GM19035 (cell line): Measurements from ENCODE around the gene TMEM270.
"Not testable (repeated sequence)": the region's sequence is repeated elsewhere in the genome, so short reads cannot be mapped to it uniquely, and the experiment has no call there.

Source experiments
- ATAC-seq: cut with Tn5 transposase; IDR thresholded peaks from one replicate; pipeline ENCODE4 v1.9.1; 2021; ENCODE audit not compliant: unreplicated experiment

Gene TMEM270

GRCh38 chr7:73860859-73861258 is at the start of gene TMEM270:
Gene TMEM270, plus strand, starts transcription at chr7:73861159. Its CDS starts 36 bp downstream, at chr7:73861195.
- no peak for ATAC-seq

GRCh38 chr7:73811760-73812168 is 49.2 kb upstream of the TMEM270 start:
- ATAC-seq, result no peak

GRCh38 chr7:73812996-73813395 is 48.0 kb upstream of the TMEM270 start:
- no peak for ATAC-seq

GRCh38 chr7:73815436-73815835 is 45.5 kb upstream of the TMEM270 start:
- ATAC-seq, result no peak

- ATAC-seq, result no peak
Observed at GRCh38 chr7:73817121-73817520, 43.8 kb upstream of the TMEM270 start.

GRCh38 chr7:73820013-73820412 is 40.9 kb upstream of the TMEM270 start:
- ATAC-seq, result no peak

GRCh38 chr7:73821597-73822285 is 39.2 kb upstream of the TMEM270 start:
- not testable (repeated sequence) for ATAC-seq

GRCh38 chr7:73822319-73823173 is 38.4 kb upstream of the TMEM270 start:
- no peak for ATAC-seq

- ATAC-seq, result no peak
Observed at GRCh38 chr7:73823257-73823656, 37.7 kb upstream of the TMEM270 start.

- no peak for ATAC-seq
Observed at GRCh38 chr7:73823873-73824592, 36.9 kb upstream of the TMEM270 start.

GRCh38 chr7:73824986-73825385 is 36.0 kb upstream of the TMEM270 start:
- no peak for ATAC-seq

- no peak for ATAC-seq
Observed at GRCh38 chr7:73827567-73828106, 33.3 kb upstream of the TMEM270 start.

GRCh38 chr7:73828107-73828803 is 32.7 kb upstream of the TMEM270 start:
- no peak for ATAC-seq

- ATAC-seq, result no peak
Observed at GRCh38 chr7:73828972-73829371, 32.0 kb upstream of the TMEM270 start.

GRCh38 chr7:73829505-73829904 is 31.5 kb upstream of the TMEM270 start:
- no peak for ATAC-seq

- no peak for ATAC-seq
Observed at GRCh38 chr7:73829921-73830680, 30.9 kb upstream of the TMEM270 start.

- no peak for ATAC-seq
Observed at GRCh38 chr7:73830681-73831583, 30.0 kb upstream of the TMEM270 start, which contains the start of gene CLDN4. Gene CLDN4, plus strand, starts transcription at chr7:73830996. Its CDS starts 206 bp downstream, at chr7:73831202.

- ATAC-seq, result no peak
Observed at GRCh38 chr7:73831584-73831833, 29.4 kb upstream of the TMEM270 start.
